H9 (cell line): ENCODE data around the gene KCTD1. TPM values are rescaled to one million over a fixed set of nuclear protein-coding genes. Genes with fewer than 3 reads are reported as not detected.
A peak's percentile ranks its signal among the peaks of the same experiment; 100 is the strongest.

ENCODE experiments used
- DNase-seq: peaks from one replicate; pipeline ENCODE4 v3.0.0-alpha.2; 2017
- H2AFZ ChIP-seq: one replicate; pipeline ENCODE4 v1.6.1; 2013; ENCODE audit warnings: mild to moderate bottlenecking, low read length, control low read depth, moderate library complexity
- H2AK5ac ChIP-seq: 2 replicates; pipeline ENCODE4 v1.6.1; 2013; ENCODE audit warnings: low read length, control low read depth, mixed read lengths; ENCODE audit not compliant: insufficient read length
- H2BK120ac ChIP-seq: one replicate; pipeline ENCODE4 v1.6.1; 2013; ENCODE audit warnings: low read depth, mild to moderate bottlenecking, low read length, control low read depth, inconsistent platforms; ENCODE audit not compliant: poor library complexity, severe bottlenecking
- H2BK12ac ChIP-seq: 2 replicates; pipeline ENCODE4 v1.6.1; 2013; ENCODE audit warnings: low read length, control low read depth, mixed read lengths, low read depth; ENCODE audit not compliant: insufficient read length
- H2BK15ac ChIP-seq: 2 replicates; pipeline ENCODE4 v1.6.1; 2013; ENCODE audit warnings: low read depth, low read length, control low read depth
- H2BK20ac ChIP-seq: one replicate; pipeline ENCODE4 v1.6.1; 2013; ENCODE audit warnings: low read depth, mild to moderate bottlenecking, low read length, control low read depth, inconsistent platforms; ENCODE audit not compliant: poor library complexity, severe bottlenecking
- H2BK5ac ChIP-seq: 2 replicates; pipeline ENCODE4 v1.6.1; 2013; ENCODE audit warnings: low read length, control low read depth, mixed read lengths; ENCODE audit not compliant: insufficient read length
- H3K14ac ChIP-seq: 2 replicates; pipeline ENCODE4 v1.6.1; 2013; ENCODE audit warnings: low read length, control low read depth; ENCODE audit not compliant: insufficient read depth
- H3K18ac ChIP-seq: 2 replicates; pipeline ENCODE4 v1.6.1; 2013; ENCODE audit warnings: low read depth, mild to moderate bottlenecking, mixed read lengths, low read length, control low read depth; ENCODE audit not compliant: insufficient read length
- H3K23ac ChIP-seq: 2 replicates; pipeline ENCODE4 v1.6.1; 2013; ENCODE audit warnings: low read length, control low read depth, mixed read lengths, low read depth; ENCODE audit not compliant: insufficient read length
- H3K23me2 ChIP-seq: 2 replicates; pipeline ENCODE4 v1.6.1; 2013; ENCODE audit warnings: low read depth, mild to moderate bottlenecking, mixed read lengths, low read length, control low read depth; ENCODE audit not compliant: insufficient read length, poor library complexity, severe bottlenecking
- H3K27ac ChIP-seq: 2 replicates; pipeline ENCODE4 v1.5.1; 2013; ENCODE audit warnings: low read length, control low read depth, mixed read lengths, low read depth; ENCODE audit not compliant: insufficient read length
- H3K27me3 ChIP-seq: 2 replicates; pipeline ENCODE4 v1.6.1; 2013; ENCODE audit warnings: low read length, control low read depth, inconsistent platforms; ENCODE audit not compliant: insufficient read depth
- H3K4ac ChIP-seq: 2 replicates; pipeline ENCODE4 v1.6.1; 2013; ENCODE audit warnings: low read depth, mild to moderate bottlenecking, control low read depth, inconsistent platforms, low read length, moderate library complexity
- H3K4me1 ChIP-seq: 2 replicates; pipeline ENCODE4 v1.6.1; 2013; ENCODE audit warnings: low read length, control low read depth, inconsistent platforms; ENCODE audit not compliant: insufficient read depth
- H3K4me2 ChIP-seq: 2 replicates; pipeline ENCODE4 v1.6.1; 2013; ENCODE audit warnings: low read length, control low read depth, mixed read lengths; ENCODE audit not compliant: insufficient read length, insufficient read depth
- H3K56ac ChIP-seq: 2 replicates; pipeline ENCODE4 v1.6.1; 2013; ENCODE audit warnings: low read depth, mild to moderate bottlenecking, mixed read lengths, low read length, control low read depth; ENCODE audit not compliant: insufficient read length
- H3K79me1 ChIP-seq: 2 replicates; pipeline ENCODE4 v1.6.1; 2013; ENCODE audit warnings: low read depth, mild to moderate bottlenecking, moderate library complexity, low read length, control low read depth, inconsistent platforms; ENCODE audit not compliant: insufficient read depth, poor library complexity, severe bottlenecking
- H3K79me2 ChIP-seq: 2 replicates; pipeline ENCODE4 v1.6.1; 2013; ENCODE audit warnings: low read length, control low read depth, inconsistent platforms; ENCODE audit not compliant: insufficient read depth
- H3K9ac ChIP-seq: 2 replicates; pipeline ENCODE4 v1.6.1; 2013; ENCODE audit warnings: low read length, control low read depth, mixed read lengths; ENCODE audit not compliant: insufficient read length; ENCODE audit errors: extremely low read depth
- H3K9me3 ChIP-seq: one replicate; pipeline ENCODE4 v1.6.1; 2013; ENCODE audit warnings: low read depth, low read length, inconsistent platforms; ENCODE audit not compliant: control insufficient read depth
- H3T11ph ChIP-seq: one replicate; pipeline ENCODE4 v1.6.1; 2013; ENCODE audit warnings: mild to moderate bottlenecking, low read length, control low read depth, inconsistent platforms
- H4K20me1 ChIP-seq: one replicate; pipeline ENCODE4 v1.6.1; 2013; ENCODE audit not compliant: control insufficient read depth, insufficient read length, insufficient read depth
- H4K5ac ChIP-seq: 2 replicates; pipeline ENCODE4 v1.6.1; 2013; ENCODE audit warnings: low read depth, mild to moderate bottlenecking, mixed read lengths, low read length, control low read depth; ENCODE audit not compliant: insufficient read length
- H4K8ac ChIP-seq: replicated peaks from 2 replicates; pipeline ENCODE4 v1.6.1; 2013; ENCODE audit warnings: low read length, control low read depth, mixed read lengths, low read depth; ENCODE audit not compliant: insufficient read length
- H4K91ac ChIP-seq: 2 replicates; pipeline ENCODE4 v1.6.1; 2013; ENCODE audit warnings: low read depth, mild to moderate bottlenecking, moderate library complexity, mixed read lengths, low read length, control low read depth; ENCODE audit not compliant: insufficient read length
- H3K27ac Mint-ChIP-seq, 3 experiments: 2 replicates in 2 of 3; 3 replicates in 1 of 3; pipeline ENCODE4 v1.8.0; 2020 to 2021; ENCODE audit warnings: mixed read lengths in 3 of 3, mild to moderate bottlenecking in 1 of 3, moderate library complexity in 1 of 3
- H3K27me3 Mint-ChIP-seq: 2 replicates; pipeline ENCODE4 v1.8.0; 2021; ENCODE audit warnings: low read depth, mild to moderate bottlenecking, moderate library complexity, mixed read lengths
- H3K36me3 Mint-ChIP-seq, 3 experiments: 2 replicates in 2 of 3; 3 replicates in 1 of 3; pipeline ENCODE4 v1.8.0; 2020 to 2021; ENCODE audit warnings: low read depth in 3 of 3, mixed read lengths in 3 of 3; ENCODE audit not compliant: insufficient read depth in 1 of 3
- H3K4me1 Mint-ChIP-seq, 2 experiments: 2 replicates each; pipeline ENCODE4 v1.8.0; 2020; ENCODE audit warnings: mixed read lengths in 2 of 2
- H3K4me3 Mint-ChIP-seq, 2 experiments: 2 replicates in 1 of 2; 3 replicates in 1 of 2; pipeline ENCODE4 v1.8.0; 2020 to 2021; ENCODE audit warnings: mild to moderate bottlenecking in 2 of 2, mixed read lengths in 2 of 2, moderate library complexity in 1 of 2
- H3K9me3 Mint-ChIP-seq, 2 experiments: 2 replicates in 1 of 2; 3 replicates in 1 of 2; pipeline ENCODE4 v1.8.0; 2020; ENCODE audit warnings: mild to moderate bottlenecking in 2 of 2, mixed read lengths in 2 of 2, moderate library complexity in 1 of 2
- WGBS: extraction: QIAGEN DNeasy Blood & Tissue Kit; methylation state at CpG from one replicate; pipeline ENCODE4 v1.1.7; 2013; ENCODE audit warnings: missing lambda C conversion rate, low lambda C conversion rate, mixed read lengths; ENCODE audit not compliant: insufficient read length; ENCODE audit errors: extremely low coverage; 5-methylcytosine and 5-hydroxymethylcytosine counted together
- total RNA-seq: library from RNA; stranded (reverse); gene quantifications from 2 replicates; pipeline ENCODE4 v1.2.1, GENCODE V29; 2021
- TF ChIP-seq, protein P1 (sequence below): fragments of 200-600 bp; sonication (generic); conservative IDR thresholded peaks from 3 replicates; pipeline ENCODE4 v1.8.0; 2021; ENCODE audit warnings: antibody characterized with exemption, mild to moderate bottlenecking

Gene KCTD1
- total RNA-seq, 1 experiment from 2014 or later, result 10.8 TPM

GRCh38 chr18:26526966-26527234 is 21.5 kb downstream of the KCTD1 start:
- Histone ChIP-seq H2AK5ac (no peak overlapping the region), H3T11ph (no peak overlapping the region), H4K20me1 (no peaks in the 10 kb centered on the region), H4K5ac (no peak overlapping the region), H2BK5ac (no peak overlapping the region), H4K91ac (no peak overlapping the region), H3K23me2 (no peaks in the 10 kb centered on the region), H3K79me1 (no peaks in the 10 kb centered on the region), H3K4ac (no peak overlapping the region), H2BK20ac (no peak overlapping the region), H3K14ac (no peak overlapping the region), H3K9ac (no peak overlapping the region), H2BK15ac (no peak overlapping the region), H3K4me2 (no peak overlapping the region), H4K8ac (no peak overlapping the region), H3K9me3 (no peaks in the 10 kb centered on the region), H3K27me3 (no peaks in the 10 kb centered on the region), H2BK120ac (no peak overlapping the region), H3K79me2 (no peaks in the 10 kb centered on the region), H3K23ac (no peak overlapping the region), H2AFZ (no peak overlapping the region), H2BK12ac (no peak overlapping the region), H3K27ac (no peak overlapping the region), H3K4me1 (peaks cover 13% of the 10 kb centered on the region; the same call in 1 of the 2 replicates), H3K56ac (no peak overlapping the region), H3K18ac (no peak overlapping the region)
- TF ChIP-seq, protein P1, sequence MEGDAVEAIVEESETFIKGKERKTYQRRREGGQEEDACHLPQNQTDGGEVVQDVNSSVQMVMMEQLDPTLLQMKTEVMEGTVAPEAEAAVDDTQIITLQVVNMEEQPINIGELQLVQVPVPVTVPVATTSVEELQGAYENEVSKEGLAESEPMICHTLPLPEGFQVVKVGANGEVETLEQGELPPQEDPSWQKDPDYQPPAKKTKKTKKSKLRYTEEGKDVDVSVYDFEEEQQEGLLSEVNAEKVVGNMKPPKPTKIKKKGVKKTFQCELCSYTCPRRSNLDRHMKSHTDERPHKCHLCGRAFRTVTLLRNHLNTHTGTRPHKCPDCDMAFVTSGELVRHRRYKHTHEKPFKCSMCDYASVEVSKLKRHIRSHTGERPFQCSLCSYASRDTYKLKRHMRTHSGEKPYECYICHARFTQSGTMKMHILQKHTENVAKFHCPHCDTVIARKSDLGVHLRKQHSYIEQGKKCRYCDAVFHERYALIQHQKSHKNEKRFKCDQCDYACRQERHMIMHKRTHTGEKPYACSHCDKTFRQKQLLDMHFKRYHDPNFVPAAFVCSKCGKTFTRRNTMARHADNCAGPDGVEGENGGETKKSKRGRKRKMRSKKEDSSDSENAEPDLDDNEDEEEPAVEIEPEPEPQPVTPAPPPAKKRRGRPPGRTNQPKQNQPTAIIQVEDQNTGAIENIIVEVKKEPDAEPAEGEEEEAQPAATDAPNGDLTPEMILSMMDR, result no peak
- Mint-ChIP-seq H3K4me3 (peak overlapping the region in 1 of 2 experiments; percentile 45; a peak in 2 of 5 replicates), H3K9me3 (no peaks in the 10 kb centered on the region), H3K36me3 (no peaks in the 10 kb centered on the region), H3K27me3 (no peaks in the 10 kb centered on the region), H3K4me1 (peaks cover 57 to 75% of the 10 kb centered on the region in 2 experiments), H3K27ac (peak overlapping the region; percentile 61 to 97 (median 94); a peak in 6 of 7 replicates)
- WGBS, result no CpG with 5 or more reads among the region's 2 CpGs
- DNase-seq, result no peak
